Esophagus (tissue), 2 donors: ENCODE measurements around the gene CFTR. TPM values are rescaled to one million over a fixed set of nuclear protein-coding genes. Genes with fewer than 3 reads are reported as not detected.

Experiments used
- H3K27ac ChIP-seq, 2 donors: one replicate each; pipeline ENCODE4 v1.5.1; 2013; ENCODE audit warnings: low read depth in 2 of 2, mild to moderate bottlenecking in 2 of 2, inconsistent platforms in 1 of 2, low read length in 1 of 2, moderate library complexity in 1 of 2
- H3K27me3 ChIP-seq, 2 donors: one replicate each; pipeline ENCODE4 v1.6.1; 2013; ENCODE audit warnings: low read length in 2 of 2, control low read depth in 1 of 2, mild to moderate bottlenecking in 1 of 2; ENCODE audit not compliant: insufficient read depth in 2 of 2, control insufficient read depth in 1 of 2
- H3K36me3 ChIP-seq, 2 donors: one replicate each; pipeline ENCODE4 v1.6.1; 2013; ENCODE audit warnings: low read length in 1 of 2; ENCODE audit not compliant: control insufficient read depth in 2 of 2, insufficient read depth in 2 of 2
- H3K4me1 ChIP-seq, 2 donors: one replicate each; pipeline ENCODE4 v1.6.1; 2013; ENCODE audit warnings: low read length in 1 of 2; ENCODE audit not compliant: control insufficient read depth in 2 of 2, insufficient read depth in 2 of 2
- H3K4me3 ChIP-seq, 2 donors: one replicate each; pipeline ENCODE4 v1.5.1; 2013; ENCODE audit warnings: low read length in 2 of 2, mild to moderate bottlenecking in 2 of 2, low read depth in 1 of 2, moderate library complexity in 1 of 2
- H3K9me3 ChIP-seq, 2 donors: one replicate each; pipeline ENCODE4 v1.6.1; 2013; ENCODE audit warnings: mild to moderate bottlenecking in 2 of 2, low read depth in 1 of 2, low read length in 1 of 2, moderate library complexity in 1 of 2; ENCODE audit not compliant: control insufficient read depth in 2 of 2, insufficient read depth in 1 of 2
- WGBS, 2 donors: extraction: QIAGEN DNeasy Blood & Tissue Kit; methylation state at CpG; one replicate each; pipeline ENCODE4 v1.1.7; 2013; 5-methylcytosine and 5-hydroxymethylcytosine counted together
- polyA plus RNA-seq, 2 donors: library from polyadenylated mRNA; stranded (reverse); fragments of 200-250 nt; gene quantifications; one replicate each; pipeline ENCODE4 v1.2.3, GENCODE V29; 2013
- donor health status: healthy with polysubstance abuse.
- donor health status: Bipolar disorder and iron deficiency.

Gene CFTR
- polyA plus RNA-seq, 2 donors: 0.29 to 1.2 TPM

DNA sequence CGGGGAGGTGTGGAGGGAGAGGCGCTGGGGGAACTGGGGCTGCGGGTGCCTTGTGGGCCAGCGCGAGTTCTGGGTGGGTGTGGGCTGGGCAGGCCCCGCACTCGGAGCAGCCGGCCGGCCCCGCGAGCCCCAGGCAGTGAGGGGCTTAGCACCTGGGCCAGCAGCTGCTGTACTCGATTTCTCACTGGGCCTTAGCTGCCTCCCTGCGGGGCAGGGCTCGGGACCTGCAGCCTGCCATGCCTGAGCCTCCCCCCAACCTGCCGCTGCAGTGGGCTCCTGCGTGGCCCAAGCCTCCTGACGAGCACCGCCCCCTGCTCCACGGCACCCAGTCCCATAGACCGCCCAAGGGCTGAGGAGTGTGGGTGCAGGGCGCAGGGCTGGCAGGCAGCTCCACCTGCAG is 116.3 kb downstream of the CFTR start:
- H3K4me1 ChIP-seq: no peaks in the 10 kb centered on the region
- peaks cover 0 to 3% of the 10 kb centered on the region in 2 donors for H3K9me3 ChIP-seq
- no peaks in the 10 kb centered on the region for H3K36me3 ChIP-seq
- H3K27me3 ChIP-seq: no peaks in the 10 kb centered on the region
- WGBS, 2 donors: 94 to 97% methylated on average over 21 of the region's 21 CpGs
- no peak overlapping the region for H3K27ac ChIP-seq
- no peak overlapping the region for H3K4me3 ChIP-seq

GRCh38 chr7:117597755-117598154 is 117.9 kb downstream of the CFTR start:
- H3K4me1 ChIP-seq: no peaks in the 10 kb centered on the region
- WGBS, 2 donors: 76 to 82% methylated on average over 2 of the region's 2 CpGs
- H3K36me3 ChIP-seq: no peaks in the 10 kb centered on the region
- no peak overlapping the region for H3K27ac ChIP-seq
- H3K27me3 ChIP-seq: no peaks in the 10 kb centered on the region
- H3K4me3 ChIP-seq: no peak overlapping the region
- peaks cover 0 to 3% of the 10 kb centered on the region in 2 donors for H3K9me3 ChIP-seq

- H3K36me3 ChIP-seq: no peaks in the 10 kb centered on the region
- H3K9me3 ChIP-seq: peaks cover 0 to 2% of the 10 kb centered on the region in 2 donors
- no peaks in the 10 kb centered on the region for H3K4me1 ChIP-seq
- H3K27ac ChIP-seq: no peak overlapping the region
- H3K4me3 ChIP-seq: no peak overlapping the region
- 45 to 54% methylated on average over 2 of the region's 2 CpGs for WGBS, 2 donors
- no peaks in the 10 kb centered on the region for H3K27me3 ChIP-seq
These were observed 121.1 kb downstream of the CFTR start for GRCh38 chr7:117600911-117601310.

GRCh38 chr7:117603627-117604026 is 123.8 kb downstream of the CFTR start:
- WGBS, 2 donors: 74 to 84% methylated on average over 4 of the region's 4 CpGs
- H3K27ac ChIP-seq: no peak overlapping the region

GRCh38 chr7:117605712-117606111 is 125.9 kb downstream of the CFTR start:
- H3K36me3 ChIP-seq: no peaks in the 10 kb centered on the region
- peaks cover 0 to 3% of the 10 kb centered on the region in 2 donors for H3K4me1 ChIP-seq
- H3K27me3 ChIP-seq: no peaks in the 10 kb centered on the region
- H3K4me3 ChIP-seq: no peak overlapping the region
- H3K27ac ChIP-seq: no peak overlapping the region
- H3K9me3 ChIP-seq: no peaks in the 10 kb centered on the region

More at GRCh38 chr7:117603627-117604026, 123.8 kb downstream of the CFTR start:
- Histone ChIP-seq H3K4me3 (no peak overlapping the region), H3K4me1 (peaks cover 0 to 3% of the 10 kb centered on the region in 2 donors), H3K36me3 (no peaks in the 10 kb centered on the region), H3K27me3 (no peaks in the 10 kb centered on the region), H3K9me3 (no peaks in the 10 kb centered on the region)

DNA sequence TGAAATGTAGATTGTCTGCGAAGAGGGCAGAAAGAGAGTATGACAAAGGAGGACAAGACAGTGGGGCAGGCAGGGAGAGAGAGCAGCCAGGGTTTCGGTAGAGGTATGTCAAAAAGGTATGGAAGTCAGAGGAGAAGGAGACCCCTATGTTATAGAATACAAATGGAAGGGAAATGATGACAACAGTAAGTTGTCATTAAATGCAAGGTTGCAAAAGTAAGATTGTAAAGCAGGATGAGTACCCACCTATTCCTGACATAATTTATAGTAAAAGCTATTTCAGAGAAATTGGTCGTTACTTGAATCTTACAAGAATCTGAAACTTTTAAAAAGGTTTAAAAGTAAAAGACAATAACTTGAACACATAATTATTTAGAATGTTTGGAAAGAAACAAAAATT is 126.3 kb downstream of the CFTR start:
- Histone ChIP-seq H3K36me3 (no peaks in the 10 kb centered on the region), H3K9me3 (no peaks in the 10 kb centered on the region), H3K27ac (no peak overlapping the region), H3K27me3 (no peaks in the 10 kb centered on the region), H3K4me3 (no peak overlapping the region), H3K4me1 (peaks cover 0 to 3% of the 10 kb centered on the region in 2 donors)
- 85% methylated on average over 3 of the region's 3 CpGs for WGBS, 2 donors

DNA sequence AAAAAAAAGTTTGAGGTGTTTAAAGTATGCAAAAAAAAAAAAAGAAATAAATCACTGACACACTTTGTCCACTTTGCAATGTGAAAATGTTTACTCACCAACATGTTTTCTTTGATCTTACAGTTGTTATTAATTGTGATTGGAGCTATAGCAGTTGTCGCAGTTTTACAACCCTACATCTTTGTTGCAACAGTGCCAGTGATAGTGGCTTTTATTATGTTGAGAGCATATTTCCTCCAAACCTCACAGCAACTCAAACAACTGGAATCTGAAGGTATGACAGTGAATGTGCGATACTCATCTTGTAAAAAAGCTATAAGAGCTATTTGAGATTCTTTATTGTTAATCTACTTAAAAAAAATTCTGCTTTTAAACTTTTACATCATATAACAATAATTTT is 130.6 kb downstream of the CFTR start:
- Histone ChIP-seq H3K4me3 (no peak overlapping the region), H3K4me1 (peaks cover 0 to 3% of the 10 kb centered on the region in 2 donors), H3K36me3 (no peaks in the 10 kb centered on the region), H3K27me3 (no peaks in the 10 kb centered on the region), H3K9me3 (no peaks in the 10 kb centered on the region), H3K27ac (no peak overlapping the region)
- 88 to 95% methylated on average over 2 of the region's 2 CpGs for WGBS, 2 donors

DNA sequence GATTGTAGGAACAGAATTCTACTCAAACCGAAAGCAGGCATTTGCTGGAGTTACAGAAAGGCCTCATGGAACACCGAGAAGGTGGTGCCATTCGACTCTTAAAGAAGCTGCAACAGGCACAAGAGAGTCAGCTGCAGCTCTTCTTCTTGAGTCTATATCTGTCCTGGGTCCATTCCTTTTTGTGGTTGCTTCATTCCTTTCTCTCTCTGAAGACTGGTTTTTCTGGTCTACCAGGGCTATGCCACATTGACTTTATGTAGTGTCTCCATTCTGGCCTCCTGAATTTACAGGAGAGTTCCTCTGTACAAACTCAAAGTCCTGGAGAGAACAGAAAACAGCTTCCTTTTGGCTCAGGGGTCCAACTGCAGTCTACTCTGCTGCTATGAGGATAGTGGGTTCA is 132.8 kb downstream of the CFTR start:
- Histone ChIP-seq H3K27me3 (no peaks in the 10 kb centered on the region), H3K4me1 (no peaks in the 10 kb centered on the region), H3K9me3 (no peaks in the 10 kb centered on the region), H3K27ac (no peak overlapping the region), H3K4me3 (no peak overlapping the region), H3K36me3 (no peaks in the 10 kb centered on the region)
- WGBS, 2 donors: 85% methylated on average over 3 of the region's 3 CpGs

GRCh38 chr7:117616694-117617093 is 136.9 kb downstream of the CFTR start:
- no peaks in the 10 kb centered on the region for H3K27me3 ChIP-seq
- WGBS, 2 donors: 13 to 44% methylated on average over 1 of the region's 1 CpG
- H3K9me3 ChIP-seq: no peaks in the 10 kb centered on the region
- H3K36me3 ChIP-seq: no peaks in the 10 kb centered on the region
- H3K4me3 ChIP-seq: no peak overlapping the region
- no peaks in the 10 kb centered on the region for H3K4me1 ChIP-seq
- no peak overlapping the region for H3K27ac ChIP-seq

GRCh38 chr7:117619681-117620080 is 139.9 kb downstream of the CFTR start:
- Histone ChIP-seq H3K36me3 (no peaks in the 10 kb centered on the region), H3K27ac (no peak overlapping the region), H3K27me3 (no peaks in the 10 kb centered on the region), H3K4me3 (no peak overlapping the region), H3K9me3 (no peaks in the 10 kb centered on the region), H3K4me1 (no peaks in the 10 kb centered on the region)
